GM21367 (cell line): ENCODE data around the gene MAGEA4.

Experiments used
- ATAC-seq: cut with Tn5 transposase; IDR thresholded peaks from one replicate; pipeline ENCODE4 v1.9.1; 2021; ENCODE audit not compliant: unreplicated experiment

The MAGEA4 gene

GRCh38 chrX:151922692-151923091 lies 10.0 kb downstream of the MAGEA4 start:
- no peak for ATAC-seq

GRCh38 chrX:151923648-151924047 lies 11.0 kb downstream of the MAGEA4 start:
- ATAC-seq: no peak

DNA sequence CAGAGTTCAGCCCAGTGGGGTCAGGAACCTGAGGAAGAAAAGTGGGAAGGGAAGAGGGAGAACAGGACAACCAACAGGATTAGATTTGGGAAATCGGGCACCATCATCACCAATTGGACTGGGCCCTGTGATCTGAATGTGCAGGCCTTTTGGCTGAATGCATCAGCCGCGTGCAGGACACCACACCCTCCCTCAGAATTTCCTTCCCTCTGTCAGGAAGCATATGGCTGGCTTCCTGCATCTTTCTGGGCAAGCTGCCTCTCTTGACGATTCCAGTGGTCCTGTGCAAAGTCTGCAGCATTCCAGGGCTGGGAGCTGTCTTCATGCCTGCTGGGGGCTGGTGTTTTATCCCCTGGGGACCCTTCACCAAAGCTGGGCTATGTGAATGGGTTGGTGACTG lies 16.4 kb downstream of the MAGEA4 start:
- ATAC-seq: no peak

DNA sequence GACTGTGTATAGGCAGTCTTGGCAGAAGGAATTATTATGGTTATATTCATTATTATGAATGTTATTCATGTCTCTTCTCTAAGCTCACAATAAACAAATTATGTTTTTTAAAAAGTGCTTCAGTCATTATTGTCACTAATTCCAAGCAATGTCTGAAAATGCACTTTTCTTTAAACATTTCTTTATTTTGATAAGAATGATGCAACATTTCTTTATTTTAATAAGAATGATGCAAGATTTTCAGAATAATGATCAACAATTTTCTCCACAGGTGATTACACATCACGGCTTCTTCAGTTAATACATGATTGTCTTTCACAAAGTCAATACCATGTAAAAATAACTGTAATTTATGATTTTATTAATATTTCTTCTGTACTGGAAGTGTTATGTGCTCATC lies 22.7 kb downstream of the MAGEA4 start:
- no peak for ATAC-seq

DNA sequence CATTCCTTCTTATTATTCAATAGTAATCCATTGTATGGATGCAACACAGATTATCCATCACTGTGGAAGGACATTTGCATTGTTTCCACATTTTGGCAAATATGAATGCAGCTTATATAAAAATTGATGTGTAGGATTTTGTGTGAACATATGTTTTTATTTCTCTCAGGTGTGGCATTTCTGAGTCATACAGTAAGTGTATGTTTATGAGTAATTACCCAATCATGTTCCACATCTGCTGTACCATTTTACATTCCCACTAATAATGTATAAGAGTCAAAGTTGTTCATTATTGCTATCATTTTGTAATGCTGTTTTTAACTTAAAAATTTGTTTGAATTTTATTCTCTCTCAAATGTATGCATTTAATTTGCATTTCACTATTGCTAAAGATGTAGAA lies 25.5 kb downstream of the MAGEA4 start:
- ATAC-seq: no peak

DNA sequence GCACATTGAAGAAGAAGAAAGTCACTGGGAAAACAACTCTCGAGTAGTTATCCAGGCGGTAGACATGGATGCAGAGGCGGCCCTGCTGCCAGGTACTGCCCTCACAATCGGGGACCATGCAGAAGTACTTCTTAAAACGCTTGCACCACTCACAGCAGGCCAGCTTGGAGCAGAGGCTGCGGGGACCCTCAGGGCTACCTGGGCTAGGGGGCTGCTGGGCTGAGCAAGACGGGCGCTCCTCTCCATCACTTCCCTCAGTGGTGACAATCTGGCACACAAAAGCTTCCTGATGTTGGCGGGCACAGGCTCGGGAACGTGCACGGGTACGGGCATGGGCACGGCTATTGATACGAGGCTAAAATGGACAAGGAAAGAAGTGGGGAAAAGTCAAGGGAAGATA lies 42.0 kb downstream of the MAGEA4 start:
- no peak for ATAC-seq

- no peak for ATAC-seq
Measured at GRCh38 chrX:151958101-151958500, 45.4 kb downstream of the MAGEA4 start.

- no peak for ATAC-seq
Measured at GRCh38 chrX:151962034-151962433, 49.3 kb downstream of the MAGEA4 start.

DNA sequence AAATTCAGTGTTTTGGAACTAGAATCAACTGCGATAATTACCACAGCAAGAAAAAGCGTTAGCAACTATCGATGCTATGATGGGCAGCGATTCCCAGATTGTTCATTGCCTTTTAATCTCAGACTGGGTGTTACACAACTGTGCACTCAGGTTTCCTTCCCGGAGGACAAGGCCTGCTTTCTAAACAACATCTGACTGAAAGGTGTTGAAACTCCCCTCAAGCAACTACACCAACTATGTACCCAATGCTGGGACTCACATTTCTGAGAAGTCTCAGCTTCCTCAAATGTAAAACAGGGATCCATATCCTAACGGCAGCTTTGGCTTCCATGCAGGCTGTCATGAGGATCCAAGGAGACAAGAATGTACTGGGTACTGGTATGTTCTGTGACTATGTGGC lies 53.5 kb downstream of the MAGEA4 start:
- no peak for ATAC-seq

DNA sequence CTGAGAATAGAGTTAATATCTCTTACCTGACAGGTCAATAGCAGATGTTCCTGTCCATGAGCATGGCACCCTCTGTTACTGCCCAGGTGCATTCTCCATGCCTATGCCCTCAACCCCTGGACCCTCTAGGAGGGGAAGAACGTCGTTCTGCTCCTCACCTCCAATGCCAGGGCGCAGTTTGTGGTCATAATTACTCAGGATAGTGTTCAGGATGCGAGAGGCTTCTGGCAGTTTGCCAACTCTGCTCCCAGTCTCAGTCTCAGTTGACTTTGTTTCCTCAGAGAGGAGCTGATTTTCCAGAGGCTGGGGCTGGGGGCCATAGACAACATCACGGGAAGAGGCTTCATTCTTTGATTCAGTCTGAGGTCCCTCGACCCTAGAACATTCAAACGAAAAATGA lies 57.3 kb downstream of the MAGEA4 start:
- ATAC-seq: no peak

GRCh38 chrX:151970661-151971060 lies 58.0 kb downstream of the MAGEA4 start:
- ATAC-seq: no peak

DNA sequence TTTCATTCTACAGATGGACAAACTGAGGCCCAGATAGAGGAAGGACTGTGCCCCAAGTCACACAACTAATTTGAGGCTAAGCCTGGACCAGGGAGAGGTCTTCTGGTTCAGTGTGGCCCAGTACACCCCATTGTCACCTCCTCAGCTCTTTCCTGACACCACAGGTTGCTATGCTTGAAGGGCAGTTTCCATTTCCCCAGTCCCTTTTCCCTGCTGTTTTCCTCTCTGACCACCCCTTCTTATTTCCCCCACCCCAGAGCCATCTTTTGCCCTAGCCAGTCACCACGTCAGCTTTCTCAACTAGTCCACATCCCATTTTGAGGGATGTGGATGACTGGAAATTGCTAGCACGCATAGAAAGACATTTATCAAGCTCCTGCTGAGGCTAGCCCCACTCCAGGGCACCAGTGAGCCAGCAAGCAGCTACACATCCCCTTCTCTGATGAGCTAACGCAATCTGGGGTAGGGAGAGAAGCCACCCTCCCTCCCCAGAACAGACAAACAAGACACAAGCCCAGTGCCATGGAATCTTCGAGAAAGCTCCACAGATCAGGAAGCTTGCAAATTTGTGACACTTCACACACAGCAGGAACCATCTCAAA lies 60.5 kb downstream of the MAGEA4 start:
- ATAC-seq: no peak

GRCh38 chrX:151973851-151974335 lies 61.2 kb downstream of the MAGEA4 start:
- ATAC-seq: no peak
